GM19467 (cell line): ENCODE results near the gene CARHSP1.
"Not testable (repeated sequence)": the region's sequence is repeated elsewhere in the genome, so short reads cannot be mapped to it uniquely, and the experiment has no call there.

Experiments
- ATAC-seq: cut with Tn5 transposase; IDR thresholded peaks from one replicate; pipeline ENCODE4 v1.9.1; 2021; ENCODE audit warnings: mild to moderate bottlenecking, moderate library complexity; ENCODE audit not compliant: unreplicated experiment

The CARHSP1 gene

GRCh38 chr16:8858994-8859912 is 9.6 kb downstream of the CARHSP1 start:
- ATAC-seq: no peak

GRCh38 chr16:8855972-8856371 is 12.8 kb downstream of the CARHSP1 start:
- no peak for ATAC-seq

GRCh38 chr16:8855051-8855786 is 13.6 kb downstream of the CARHSP1 start:
- no peak for ATAC-seq

- no peak for ATAC-seq
These were observed 14.4 kb downstream of the CARHSP1 start for GRCh38 chr16:8854298-8854948.

- no peak for ATAC-seq
These were observed 15.2 kb downstream of the CARHSP1 start for GRCh38 chr16:8853611-8854010.

- no peak for ATAC-seq
These were observed 15.7 kb downstream of the CARHSP1 start for GRCh38 chr16:8853150-8853549.

GRCh38 chr16:8852534-8852933 is 16.3 kb downstream of the CARHSP1 start:
- no peak for ATAC-seq

GRCh38 chr16:8851761-8852403 is 16.9 kb downstream of the CARHSP1 start:
- ATAC-seq: no peak

GRCh38 chr16:8850279-8850885 is 18.4 kb downstream of the CARHSP1 start:
- no peak for ATAC-seq

GRCh38 chr16:8849411-8850011 is 19.3 kb downstream of the CARHSP1 start:
- ATAC-seq: no peak

GRCh38 chr16:8848939-8849391 is 19.8 kb downstream of the CARHSP1 start:
- no peak for ATAC-seq

GRCh38 chr16:8848231-8848938 is 20.4 kb downstream of the CARHSP1 start:
- ATAC-seq: no peak

- ATAC-seq: no peak
These were observed 21.2 kb downstream of the CARHSP1 start for GRCh38 chr16:8847623-8848022.

GRCh38 chr16:8847145-8847544 is 21.7 kb downstream of the CARHSP1 start:
- no peak for ATAC-seq

- ATAC-seq: no peak
These were observed 22.3 kb downstream of the CARHSP1 start for GRCh38 chr16:8846401-8846932.

- ATAC-seq: no peak
These were observed 23.0 kb downstream of the CARHSP1 start for GRCh38 chr16:8845699-8846298.

- not testable (repeated sequence) for ATAC-seq
These were observed 25.5 kb downstream of the CARHSP1 start for GRCh38 chr16:8843296-8843695.

GRCh38 chr16:8842016-8842415 is 26.8 kb downstream of the CARHSP1 start:
- ATAC-seq: not testable (repeated sequence)

GRCh38 chr16:8837594-8837993 is 31.2 kb downstream of the CARHSP1 start:
- ATAC-seq: not testable (repeated sequence)
